ENCODE results near the gene FANCD2. TPM values are rescaled to one million over a fixed set of nuclear protein-coding genes. Genes with fewer than 3 reads are reported as not detected.

Gene FANCD2
- total RNA-seq, 1 donor from 2014 or later: 7.0 TPM

DNA sequence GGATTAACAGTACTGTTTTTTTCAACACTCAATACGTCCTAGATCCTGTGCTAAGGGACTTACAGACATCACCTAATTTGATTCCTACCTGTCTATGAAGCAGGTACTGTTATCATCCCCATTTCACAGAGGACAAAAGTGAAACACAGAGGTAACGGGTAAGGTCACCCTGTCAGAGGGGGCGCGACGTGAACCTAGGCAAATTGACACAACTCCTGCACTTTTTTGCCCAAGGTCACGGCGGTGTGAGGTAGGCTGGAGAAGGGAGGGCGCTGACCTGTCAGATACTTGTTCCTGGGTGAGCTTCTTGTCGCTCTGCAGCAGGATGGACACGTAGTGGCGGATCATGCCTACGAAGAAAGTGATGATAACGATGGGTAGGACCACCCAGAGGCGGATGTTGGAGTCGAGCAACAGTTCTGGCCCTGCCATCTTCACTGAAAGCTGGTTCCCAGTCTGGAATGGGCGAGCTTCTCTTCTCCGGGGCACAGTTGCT lies 40.0 kb upstream of the FANCD2 start:
- Mint-ChIP-seq H3K36me3 (ENCODE audit: unreplicated experiment) (no peaks in the 10 kb centered on the region), H3K4me3 (ENCODE audit: unreplicated experiment) (peak overlapping the region; percentile 94), H3K9me3 (ENCODE audit: unreplicated experiment) (peaks cover 5% of the 10 kb centered on the region), H3K4me1 (ENCODE audit: low read depth, unreplicated experiment) (no peaks in the 10 kb centered on the region), H3K27me3 (ENCODE audit: unreplicated experiment) (peaks cover 6% of the 10 kb centered on the region), H3K27ac (ENCODE audit: unreplicated experiment) (peak overlapping the region; percentile 85)
- DNase-seq: no peak
- TF ChIP-seq, protein P1, sequence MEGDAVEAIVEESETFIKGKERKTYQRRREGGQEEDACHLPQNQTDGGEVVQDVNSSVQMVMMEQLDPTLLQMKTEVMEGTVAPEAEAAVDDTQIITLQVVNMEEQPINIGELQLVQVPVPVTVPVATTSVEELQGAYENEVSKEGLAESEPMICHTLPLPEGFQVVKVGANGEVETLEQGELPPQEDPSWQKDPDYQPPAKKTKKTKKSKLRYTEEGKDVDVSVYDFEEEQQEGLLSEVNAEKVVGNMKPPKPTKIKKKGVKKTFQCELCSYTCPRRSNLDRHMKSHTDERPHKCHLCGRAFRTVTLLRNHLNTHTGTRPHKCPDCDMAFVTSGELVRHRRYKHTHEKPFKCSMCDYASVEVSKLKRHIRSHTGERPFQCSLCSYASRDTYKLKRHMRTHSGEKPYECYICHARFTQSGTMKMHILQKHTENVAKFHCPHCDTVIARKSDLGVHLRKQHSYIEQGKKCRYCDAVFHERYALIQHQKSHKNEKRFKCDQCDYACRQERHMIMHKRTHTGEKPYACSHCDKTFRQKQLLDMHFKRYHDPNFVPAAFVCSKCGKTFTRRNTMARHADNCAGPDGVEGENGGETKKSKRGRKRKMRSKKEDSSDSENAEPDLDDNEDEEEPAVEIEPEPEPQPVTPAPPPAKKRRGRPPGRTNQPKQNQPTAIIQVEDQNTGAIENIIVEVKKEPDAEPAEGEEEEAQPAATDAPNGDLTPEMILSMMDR (IDR thresholded peaks at IDR 0.05; ENCODE audit: partially characterized antibody, unreplicated experiment): no peak

DNA sequence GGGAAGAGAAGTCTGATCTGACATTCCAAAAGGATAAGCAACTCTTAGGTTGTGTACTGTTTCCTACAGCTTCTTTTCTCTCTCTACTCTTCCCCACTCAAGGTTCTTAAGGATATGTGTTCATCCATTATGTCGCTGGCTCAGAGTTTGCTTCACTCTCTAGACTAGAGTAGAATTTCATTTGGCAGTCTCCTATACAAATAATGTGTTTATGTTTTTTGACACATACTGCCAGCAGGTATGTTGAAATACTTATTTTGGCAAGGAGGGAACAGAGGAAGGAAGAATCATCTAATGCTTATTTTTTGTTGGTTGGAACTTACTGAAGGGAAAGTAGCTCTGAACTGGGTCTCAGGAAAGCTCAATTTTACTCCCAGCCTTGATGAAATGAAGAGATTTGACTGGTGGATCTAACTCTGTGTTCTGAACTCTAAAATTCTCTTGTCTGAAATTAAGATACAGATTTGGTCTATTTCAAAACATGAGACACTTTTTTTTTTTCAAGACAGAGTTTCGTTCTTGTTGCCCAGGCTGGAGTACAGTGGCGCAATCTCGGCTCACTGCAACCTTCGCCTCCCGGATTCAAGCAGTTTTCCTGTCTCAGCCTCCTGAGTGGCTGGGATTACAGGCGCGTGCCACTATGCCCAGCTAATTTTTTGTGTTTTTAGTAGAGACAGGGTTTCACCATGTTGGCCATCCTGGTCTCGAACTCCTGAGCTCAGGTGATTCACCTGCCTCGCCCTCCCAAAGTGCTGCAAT lies 32.0 kb upstream of the FANCD2 start:
- Mint-ChIP-seq H3K9me3 (ENCODE audit: unreplicated experiment) (no peaks in the 10 kb centered on the region), H3K27ac (ENCODE audit: unreplicated experiment) (no peak overlapping the region), H3K4me3 (ENCODE audit: unreplicated experiment) (no peak overlapping the region), H3K4me1 (ENCODE audit: low read depth, unreplicated experiment) (no peaks in the 10 kb centered on the region), H3K36me3 (ENCODE audit: unreplicated experiment) (no peaks in the 10 kb centered on the region), H3K27me3 (ENCODE audit: unreplicated experiment) (no peaks in the 10 kb centered on the region)
- TF ChIP-seq, protein P1 (IDR thresholded peaks at IDR 0.05; ENCODE audit: partially characterized antibody, unreplicated experiment): no peak
- DNase-seq: no peak

DNA sequence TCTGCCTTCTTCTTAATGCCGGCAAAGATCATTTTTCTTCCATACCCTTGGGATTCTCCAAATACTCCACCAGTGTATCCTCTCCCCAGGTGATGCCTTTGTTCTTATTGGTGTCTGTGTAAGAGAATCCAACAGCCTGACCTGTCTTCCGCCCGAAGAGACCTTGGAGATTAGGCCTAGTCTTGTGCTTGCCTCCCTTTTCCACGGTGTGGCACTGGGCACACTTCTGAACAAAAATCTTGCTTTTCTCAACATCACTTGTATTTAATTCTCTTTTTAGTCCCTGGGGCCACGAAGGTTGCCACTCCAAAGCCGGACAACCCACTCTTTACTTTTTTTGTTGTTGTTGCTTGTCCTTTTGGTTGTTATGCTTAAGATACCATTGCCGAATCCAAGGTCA lies 25.6 kb upstream of the FANCD2 start:
- Mint-ChIP-seq H3K27ac (ENCODE audit: unreplicated experiment) (no peak overlapping the region), H3K36me3 (ENCODE audit: unreplicated experiment) (no peaks in the 10 kb centered on the region), H3K4me1 (ENCODE audit: low read depth, unreplicated experiment) (no peaks in the 10 kb centered on the region), H3K27me3 (ENCODE audit: unreplicated experiment) (peaks cover under 1% of the 10 kb centered on the region), H3K9me3 (ENCODE audit: unreplicated experiment) (no peaks in the 10 kb centered on the region), H3K4me3 (ENCODE audit: unreplicated experiment) (no peak overlapping the region)
- DNase-seq: no peak
- TF ChIP-seq, protein P1 (IDR thresholded peaks at IDR 0.05; ENCODE audit: partially characterized antibody, unreplicated experiment): no peak

DNA sequence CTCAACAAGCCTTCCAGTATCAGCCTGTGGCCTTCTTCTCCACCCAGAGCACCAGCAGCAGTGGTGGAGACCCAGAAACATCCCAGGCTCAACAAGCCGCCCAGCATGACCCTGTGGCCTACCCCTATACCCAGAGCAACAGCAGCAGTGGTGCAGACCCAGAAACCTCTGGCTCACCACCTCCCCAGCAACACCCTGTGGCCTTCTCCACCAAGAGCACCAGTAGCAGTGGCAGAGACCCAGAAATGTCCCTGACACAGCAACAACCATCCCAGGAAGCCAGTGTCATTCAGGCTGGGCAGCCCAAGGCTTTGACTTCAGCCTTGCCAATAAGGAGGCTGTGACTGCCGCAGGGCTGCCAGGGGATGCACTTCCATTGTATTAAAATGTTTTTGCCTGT lies 23.3 kb upstream of the FANCD2 start:
- no peak overlapping the region for H3K4me3 Mint-ChIP-seq (ENCODE audit: unreplicated experiment)
- peaks cover under 1% of the 10 kb centered on the region for H3K9me3 Mint-ChIP-seq (ENCODE audit: unreplicated experiment)
- no peaks in the 10 kb centered on the region for H3K4me1 Mint-ChIP-seq (ENCODE audit: low read depth, unreplicated experiment)
- no peak for DNase-seq
- H3K27me3 Mint-ChIP-seq (ENCODE audit: unreplicated experiment): peaks cover 1% of the 10 kb centered on the region
- no peak overlapping the region for H3K27ac Mint-ChIP-seq (ENCODE audit: unreplicated experiment)
- TF ChIP-seq, protein P1 (IDR thresholded peaks at IDR 0.05; ENCODE audit: partially characterized antibody, unreplicated experiment): no peak
- H3K36me3 Mint-ChIP-seq (ENCODE audit: unreplicated experiment): no peaks in the 10 kb centered on the region

DNA sequence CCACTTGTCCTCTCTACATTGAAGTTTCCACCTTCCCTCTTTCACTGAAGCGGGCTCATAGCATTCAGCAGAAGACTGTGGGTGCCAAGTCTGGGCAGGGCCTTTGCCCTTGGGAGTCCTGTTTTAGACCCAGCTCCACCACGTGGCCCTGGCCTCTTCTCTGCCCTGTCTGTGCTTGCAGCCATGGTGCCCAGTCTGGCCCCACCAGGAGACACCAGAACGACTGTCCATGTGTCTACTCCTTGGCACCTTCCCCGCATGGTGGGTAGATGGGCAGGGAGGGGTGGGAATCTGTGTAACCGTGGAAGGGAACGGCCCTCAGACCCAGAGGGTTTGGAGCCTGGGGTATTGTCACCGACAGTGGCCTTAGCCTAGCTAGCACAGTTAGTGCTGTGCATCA lies 21.7 kb upstream of the FANCD2 start:
- TF ChIP-seq, protein P1 (IDR thresholded peaks at IDR 0.05; ENCODE audit: partially characterized antibody, unreplicated experiment): no peak
- H3K27ac Mint-ChIP-seq (ENCODE audit: unreplicated experiment): no peak overlapping the region
- peaks cover 7% of the 10 kb centered on the region for H3K9me3 Mint-ChIP-seq (ENCODE audit: unreplicated experiment)
- peaks cover 1% of the 10 kb centered on the region for H3K27me3 Mint-ChIP-seq (ENCODE audit: unreplicated experiment)
- no peak for DNase-seq
- H3K4me3 Mint-ChIP-seq (ENCODE audit: unreplicated experiment): no peak overlapping the region
- H3K36me3 Mint-ChIP-seq (ENCODE audit: unreplicated experiment): no peaks in the 10 kb centered on the region
- H3K4me1 Mint-ChIP-seq (ENCODE audit: low read depth, unreplicated experiment): peaks cover 7% of the 10 kb centered on the region

All from glutamatergic neuron (in vitro differentiated cells).